ENCODE results near the gene TRNP1. TPM values are rescaled to one million over a fixed set of nuclear protein-coding genes. Genes with fewer than 3 reads are reported as not detected.
"Not testable (repeated sequence)": the region's sequence is repeated elsewhere in the genome, so short reads cannot be mapped to it uniquely, and the experiment has no call there.

TRNP1 gene
- total RNA-seq, 2 donors from 2014 or later: 0.28 to 0.55 TPM

- DNase-seq (ENCODE audit: low spot score) (no peak), ATAC-seq (no peak)
- H3K4me1 Mint-ChIP-seq (ENCODE audit: low read depth in 2 of 2): no peaks in the 10 kb centered on the region
- no peaks in the 10 kb centered on the region for H3K9me3 Mint-ChIP-seq
- H3K4me3 Mint-ChIP-seq: no peak overlapping the region
- H3K27ac Mint-ChIP-seq: no peak overlapping the region
- H3K36me3 Mint-ChIP-seq: no peaks in the 10 kb centered on the region
- peaks cover 20 to 34% of the 10 kb centered on the region in 2 donors for H3K27me3 Mint-ChIP-seq
These were observed 9.2 kb upstream of the TRNP1 start for GRCh38 chr1:26984291-26984690.

GRCh38 chr1:26986658-26987057, 6.8 kb upstream of the TRNP1 start:
- Mint-ChIP-seq H3K36me3 (no peaks in the 10 kb centered on the region), H3K27ac (no peak overlapping the region), H3K4me1 (ENCODE audit: low read depth in 2 of 2) (peaks cover 0 to 6% of the 10 kb centered on the region in 2 donors), H3K9me3 (no peaks in the 10 kb centered on the region), H3K4me3 (no peak overlapping the region), H3K27me3 (peaks cover 31 to 48% of the 10 kb centered on the region in 2 donors)
- no peak for ATAC-seq
- DNase-seq (ENCODE audit: low spot score): no peak

- Mint-ChIP-seq H3K4me1 (ENCODE audit: low read depth in 2 of 2) (peaks cover 5 to 12% of the 10 kb centered on the region in 2 donors), H3K27me3 (peaks cover 32 to 44% of the 10 kb centered on the region in 2 donors)
- not testable (repeated sequence) for H3K9me3 Mint-ChIP-seq; H3K36me3 Mint-ChIP-seq; ATAC-seq; H3K4me3 Mint-ChIP-seq; DNase-seq (ENCODE audit: low spot score); H3K27ac Mint-ChIP-seq
These were observed 3.9 kb upstream of the TRNP1 start for GRCh38 chr1:26989403-26990109.

- no peak for DNase-seq (ENCODE audit: low spot score)
- Mint-ChIP-seq H3K27ac (no peak overlapping the region), H3K4me1 (ENCODE audit: low read depth in 2 of 2) (peaks cover 5 to 12% of the 10 kb centered on the region in 2 donors), H3K4me3 (peak overlapping the region; percentile 30), H3K9me3 (no peaks in the 10 kb centered on the region), H3K36me3 (no peaks in the 10 kb centered on the region), H3K27me3 (peaks cover 38 to 47% of the 10 kb centered on the region in 2 donors)
- peak in 1 of 2 donors; percentile 34 for ATAC-seq
These were observed 2.0 kb upstream of the TRNP1 start for GRCh38 chr1:26991310-26992116.

- no peaks in the 10 kb centered on the region for H3K36me3 Mint-ChIP-seq
- H3K4me3 Mint-ChIP-seq: peak overlapping the region; percentile 36
- H3K27ac Mint-ChIP-seq: no peak overlapping the region
- ATAC-seq (peak; percentile 25 to 37), DNase-seq (ENCODE audit: low spot score) (no peak)
- no peaks in the 10 kb centered on the region for H3K9me3 Mint-ChIP-seq
- H3K4me1 Mint-ChIP-seq (ENCODE audit: low read depth in 2 of 2): peaks cover 13 to 17% of the 10 kb centered on the region in 2 donors
- H3K27me3 Mint-ChIP-seq: peaks cover 40 to 52% of the 10 kb centered on the region in 2 donors
These were observed 711 bp downstream of the TRNP1 start for GRCh38 chr1:26994020-26994786.

- Mint-ChIP-seq H3K36me3 (no peaks in the 10 kb centered on the region), H3K27ac (no peak overlapping the region), H3K27me3 (peaks cover 33 to 45% of the 10 kb centered on the region in 2 donors), H3K9me3 (no peaks in the 10 kb centered on the region), H3K4me1 (ENCODE audit: low read depth in 2 of 2) (peaks cover 13 to 17% of the 10 kb centered on the region in 2 donors), H3K4me3 (peak overlapping the region; percentile 53)
- ATAC-seq (no peak), DNase-seq (ENCODE audit: low spot score) (no peak)
These were observed 1.5 kb downstream of the TRNP1 start for GRCh38 chr1:26994787-26995517.

- DNase-seq (ENCODE audit: low spot score) (no peak), ATAC-seq (no peak)
- Mint-ChIP-seq H3K4me3 (no peak overlapping the region), H3K4me1 (ENCODE audit: low read depth in 2 of 2) (peaks cover 13 to 17% of the 10 kb centered on the region in 2 donors), H3K27ac (no peak overlapping the region), H3K27me3 (peaks cover 29 to 35% of the 10 kb centered on the region in 2 donors), H3K9me3 (no peaks in the 10 kb centered on the region), H3K36me3 (no peaks in the 10 kb centered on the region)
These were observed 2.5 kb downstream of the TRNP1 start for GRCh38 chr1:26996024-26996423.

- no peak overlapping the region for H3K27ac Mint-ChIP-seq
- H3K27me3 Mint-ChIP-seq: peaks cover 25 to 29% of the 10 kb centered on the region in 2 donors
- H3K36me3 Mint-ChIP-seq: no peaks in the 10 kb centered on the region
- no peaks in the 10 kb centered on the region for H3K9me3 Mint-ChIP-seq
- no peak overlapping the region for H3K4me3 Mint-ChIP-seq
- H3K4me1 Mint-ChIP-seq (ENCODE audit: low read depth in 2 of 2): peaks cover 12 to 13% of the 10 kb centered on the region in 2 donors
- DNase-seq (ENCODE audit: low spot score) (no peak), ATAC-seq (no peak)
These were observed 3.2 kb downstream of the TRNP1 start for GRCh38 chr1:26996665-26997064.

- H3K27me3 Mint-ChIP-seq: peaks cover 21 to 24% of the 10 kb centered on the region in 2 donors
- H3K4me1 Mint-ChIP-seq (ENCODE audit: low read depth in 2 of 2): peaks cover 5 to 7% of the 10 kb centered on the region in 2 donors
- H3K27ac Mint-ChIP-seq: no peak overlapping the region
- no peak for DNase-seq (ENCODE audit: low spot score)
- H3K4me3 Mint-ChIP-seq: no peak overlapping the region
- no peak for ATAC-seq
- H3K36me3 Mint-ChIP-seq: no peaks in the 10 kb centered on the region
- H3K9me3 Mint-ChIP-seq: no peaks in the 10 kb centered on the region
These were observed 5.2 kb downstream of the TRNP1 start for GRCh38 chr1:26998429-26999300.

GRCh38 chr1:26999440-26999987, 6.0 kb downstream of the TRNP1 start:
- Mint-ChIP-seq H3K27ac (no peak overlapping the region), H3K36me3 (no peaks in the 10 kb centered on the region), H3K4me1 (ENCODE audit: low read depth in 2 of 2) (peaks cover 5 to 7% of the 10 kb centered on the region in 2 donors), H3K4me3 (no peak overlapping the region), H3K27me3 (peaks cover 21 to 24% of the 10 kb centered on the region in 2 donors), H3K9me3 (no peaks in the 10 kb centered on the region)
- no peak for DNase-seq (ENCODE audit: low spot score)
- no peak for ATAC-seq

GRCh38 chr1:27000090-27000816, 6.8 kb downstream of the TRNP1 start:
- no peak overlapping the region for H3K27ac Mint-ChIP-seq
- no peak overlapping the region for H3K4me3 Mint-ChIP-seq
- H3K27me3 Mint-ChIP-seq: peaks cover 21 to 22% of the 10 kb centered on the region in 2 donors
- ATAC-seq (no peak), DNase-seq (ENCODE audit: low spot score) (no peak)
- H3K4me1 Mint-ChIP-seq (ENCODE audit: low read depth in 2 of 2): peaks cover 5 to 7% of the 10 kb centered on the region in 2 donors
- no peaks in the 10 kb centered on the region for H3K9me3 Mint-ChIP-seq
- H3K36me3 Mint-ChIP-seq: no peaks in the 10 kb centered on the region

Measured in natural killer cell treated with Interleukin-12 subunit alpha and Interleukin-12 subunit beta and Interleukin-15 and Interleukin-18, amount 100 ng/mL, for 72 hours (primary cell).